GM12875 (cell line): ENCODE measurements around the gene CLECL1.
A peak's percentile ranks its signal among the peaks of the same experiment; 100 is the strongest.

Experiments used
- H3K4me3 ChIP-seq: one replicate; pipeline ENCODE4 v1.5.1; 2011; ENCODE audit warnings: low read depth, low read length, control low read depth
- TF ChIP-seq, protein P1 (sequence below): IDR thresholded peaks from 2 replicates; pipeline ENCODE4 v1.5.1; 2011; ENCODE audit warnings: low read depth, mild to moderate bottlenecking, control low read depth, inconsistent platforms, low read length, moderate library complexity, borderline replicate concordance; ENCODE audit not compliant: insufficient read depth

CLECL1 gene

GRCh38 chr12:9732921-9733461 is at the start of gene CLECL1:
CLECL1 (minus strand) TSS chr12:9733097.
- peak within 1 kb of the TSS; percentile 11 for H3K4me3 ChIP-seq
- TF ChIP-seq, protein P1, sequence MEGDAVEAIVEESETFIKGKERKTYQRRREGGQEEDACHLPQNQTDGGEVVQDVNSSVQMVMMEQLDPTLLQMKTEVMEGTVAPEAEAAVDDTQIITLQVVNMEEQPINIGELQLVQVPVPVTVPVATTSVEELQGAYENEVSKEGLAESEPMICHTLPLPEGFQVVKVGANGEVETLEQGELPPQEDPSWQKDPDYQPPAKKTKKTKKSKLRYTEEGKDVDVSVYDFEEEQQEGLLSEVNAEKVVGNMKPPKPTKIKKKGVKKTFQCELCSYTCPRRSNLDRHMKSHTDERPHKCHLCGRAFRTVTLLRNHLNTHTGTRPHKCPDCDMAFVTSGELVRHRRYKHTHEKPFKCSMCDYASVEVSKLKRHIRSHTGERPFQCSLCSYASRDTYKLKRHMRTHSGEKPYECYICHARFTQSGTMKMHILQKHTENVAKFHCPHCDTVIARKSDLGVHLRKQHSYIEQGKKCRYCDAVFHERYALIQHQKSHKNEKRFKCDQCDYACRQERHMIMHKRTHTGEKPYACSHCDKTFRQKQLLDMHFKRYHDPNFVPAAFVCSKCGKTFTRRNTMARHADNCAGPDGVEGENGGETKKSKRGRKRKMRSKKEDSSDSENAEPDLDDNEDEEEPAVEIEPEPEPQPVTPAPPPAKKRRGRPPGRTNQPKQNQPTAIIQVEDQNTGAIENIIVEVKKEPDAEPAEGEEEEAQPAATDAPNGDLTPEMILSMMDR = no peak

DNA sequence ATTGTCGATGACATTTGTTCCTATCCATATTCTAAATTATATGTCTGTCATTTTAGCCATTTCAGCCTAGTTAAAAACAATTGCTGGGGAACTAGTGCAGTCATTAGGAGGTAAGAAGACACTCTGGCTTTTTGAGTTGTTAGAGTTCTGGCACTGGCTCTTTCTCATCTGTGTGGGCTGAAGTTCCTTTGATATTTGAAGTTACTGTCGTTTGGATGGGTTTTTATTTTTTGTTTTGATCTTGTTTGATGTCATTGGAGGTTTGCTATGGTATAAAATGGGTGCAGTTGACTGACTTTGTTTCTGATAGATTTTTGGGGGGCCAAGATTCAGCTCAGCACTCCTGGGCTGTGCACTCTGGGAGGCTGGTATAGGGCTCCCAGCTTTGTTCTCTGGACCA is 48.5 kb upstream of the CLECL1 start:
- TF ChIP-seq, protein P1 = no peak
- H3K4me3 ChIP-seq = no peak overlapping the region

GRCh38 chr12:9779209-9779608 is 46.3 kb upstream of the CLECL1 start:
- TF ChIP-seq, protein P1 = no peak
- H3K4me3 ChIP-seq = no peak overlapping the region

DNA sequence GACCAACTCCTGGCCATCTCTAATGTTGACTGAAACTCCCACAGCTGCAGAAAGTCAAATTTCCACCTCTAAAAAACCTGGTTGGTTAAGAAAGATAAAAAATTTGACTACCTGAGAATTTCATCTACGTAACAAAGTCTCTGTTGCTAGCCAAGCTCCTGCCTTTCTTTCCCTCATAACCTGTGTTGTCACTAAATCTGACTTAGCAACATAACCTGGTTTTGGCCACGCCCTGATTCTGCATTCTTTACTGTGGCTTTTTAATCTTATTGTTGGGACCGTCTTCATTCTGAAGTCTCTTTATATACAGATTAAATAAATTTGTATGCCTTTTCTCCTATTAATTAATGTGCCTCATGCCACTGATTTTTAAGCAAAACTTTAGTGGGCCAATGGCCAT is 43.9 kb upstream of the CLECL1 start:
- TF ChIP-seq, protein P1 = no peak

DNA sequence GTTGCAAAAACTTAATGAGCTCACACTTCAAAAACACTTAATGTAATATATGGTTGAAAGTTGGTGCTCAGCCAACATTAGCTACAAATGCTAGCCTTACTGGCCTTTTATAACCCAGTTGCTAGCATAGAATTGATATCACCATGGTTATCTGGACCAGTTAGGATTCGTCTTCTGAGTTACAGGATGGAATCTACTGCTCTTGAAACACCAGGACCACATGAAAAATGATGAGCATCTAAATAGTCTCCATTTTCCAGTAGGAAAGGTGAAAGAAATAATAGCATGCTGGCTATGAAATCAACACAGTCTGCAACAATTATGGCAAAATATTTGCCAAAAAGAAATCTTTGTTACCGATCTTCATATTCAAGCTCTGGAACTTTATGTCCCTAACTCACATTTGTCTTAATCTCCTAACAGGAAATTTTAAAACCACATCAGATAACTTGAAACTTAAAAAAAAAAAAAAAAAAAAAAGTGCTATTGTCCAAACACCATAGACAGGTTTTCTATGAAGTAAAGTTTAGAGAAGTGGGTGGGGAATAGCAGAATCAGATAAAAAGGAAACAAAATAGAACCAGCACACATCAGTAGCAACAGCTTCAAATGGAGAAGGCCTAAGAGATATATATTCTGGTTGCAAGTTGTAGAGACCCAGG is 40.5 kb upstream of the CLECL1 start:
- H3K4me3 ChIP-seq = no peak overlapping the region
- TF ChIP-seq, protein P1 = no peak

More for the DNA sequence above, 43.9 kb upstream of the CLECL1 start:
- H3K4me3 ChIP-seq = no peak overlapping the region

DNA sequence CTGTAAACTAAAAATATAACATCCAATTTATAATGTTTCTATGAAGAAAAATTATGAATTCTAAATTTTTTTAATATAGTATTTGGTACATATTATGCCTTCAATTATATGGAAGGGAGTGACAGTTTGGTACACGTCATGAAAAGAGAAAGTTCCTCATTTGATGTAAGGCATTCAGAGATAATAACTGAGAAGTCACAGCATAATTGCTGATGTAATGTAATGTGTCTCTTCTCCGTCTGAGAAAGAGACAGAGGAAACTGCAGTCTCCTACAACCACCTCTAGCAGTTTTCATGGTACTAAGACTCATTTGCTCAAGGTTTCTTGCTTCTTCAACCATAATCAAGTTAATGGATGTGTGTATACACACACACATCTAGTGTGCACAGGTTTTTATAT is 30.1 kb upstream of the CLECL1 start:
- H3K4me3 ChIP-seq = no peak overlapping the region
- TF ChIP-seq, protein P1 = no peak

- no peak overlapping the region for H3K4me3 ChIP-seq
- TF ChIP-seq, protein P1 = no peak
Measured at GRCh38 chr12:9762369-9762768, 29.5 kb upstream of the CLECL1 start.
